ENCODE data around the gene UBE2H. TPM values are rescaled to one million over a fixed set of nuclear protein-coding genes. Genes with fewer than 3 reads are reported as not detected.

The UBE2H gene
- total and polyA plus RNA-seq, 2 of the 4 experiments (the other 2 are of a cell fraction): 34.6 to 49.4 TPM

- Histone ChIP-seq H3K27ac (ENCODE audit: insufficient read depth, low read length) (no peak overlapping the region), H3K4me1 (ENCODE audit: control insufficient read depth, insufficient read depth, low read length) (peaks cover 23% of the 10 kb centered on the region)
- dilution Hi-C loops (cut with HindIII; ENCODE audit: low sequenced_read_pairs, unreplicated experiment): no loop called here
Measured at GRCh38 chr7:129864042-129864441, 88.7 kb downstream of the UBE2H start.

More at GRCh38 chr7:129864042-129864441, 88.7 kb downstream of the UBE2H start:
- H2BK120ac ChIP-seq (ENCODE audit: low read depth, low read length): 0 out of 2 replicates have a peak overlapping the region, but pooled peaks have one; percentile 1
- H4K91ac ChIP-seq (ENCODE audit: insufficient read depth, low read depth, low read length): peak overlapping the region; percentile 5; the same call in 1 of the 2 replicates
- no peak overlapping the region for H2AK9ac ChIP-seq (replicated peaks; ENCODE audit: low read depth, low read length, poor library complexity)
- H4K8ac ChIP-seq (ENCODE audit: low read depth in 2 of 2, low read length in 2 of 2): no peak overlapping the region
- no peak for ATAC-seq (ENCODE audit: low read depth)
- no peak overlapping the region for H3K4me2 ChIP-seq (ENCODE audit: low read depth, low read length)
- TF ChIP-seq CEBPB (IDR thresholded peaks at IDR 0.05; ENCODE audit: low read depth, low read length) (no peak), MXI1 (IDR thresholded peaks at IDR 0.05; ENCODE audit: borderline replicate concordance, low read depth, low read length) (no peak), CTCF (conservative IDR thresholded peaks at IDR 0.05; ENCODE audit: low read depth, low read length) (no peak), RFX5 (IDR thresholded peaks at IDR 0.05; ENCODE audit: low read depth, low read length) (no peak), BHLHE40 (IDR thresholded peaks at IDR 0.05; ENCODE audit: low read depth, low read length) (no peak), POLR2A (IDR thresholded peaks at IDR 0.05; ENCODE audit: low read depth, low read length) (no peak), USF2 (IDR thresholded peaks at IDR 0.05; ENCODE audit: low read depth, low read length) (no peak), MAZ (IDR thresholded peaks at IDR 0.05; ENCODE audit: borderline replicate concordance, low read depth, low read length) (no peak), SMC3 (IDR thresholded peaks at IDR 0.05; ENCODE audit: low read depth, low read length) (no peak), NFE2L2 (IDR thresholded peaks at IDR 0.05; ENCODE audit: low read depth, low read length) (no peak), RCOR1 (IDR thresholded peaks at IDR 0.05; ENCODE audit: insufficient replicate concordance, low read length) (no peak), FOS (IDR thresholded peaks at IDR 0.05; ENCODE audit: low read depth, low read length) (no peak), MAFK (IDR thresholded peaks at IDR 0.05; ENCODE audit: low read depth, low read length) (no peak)
- TF ChIP-seq, protein P1, sequence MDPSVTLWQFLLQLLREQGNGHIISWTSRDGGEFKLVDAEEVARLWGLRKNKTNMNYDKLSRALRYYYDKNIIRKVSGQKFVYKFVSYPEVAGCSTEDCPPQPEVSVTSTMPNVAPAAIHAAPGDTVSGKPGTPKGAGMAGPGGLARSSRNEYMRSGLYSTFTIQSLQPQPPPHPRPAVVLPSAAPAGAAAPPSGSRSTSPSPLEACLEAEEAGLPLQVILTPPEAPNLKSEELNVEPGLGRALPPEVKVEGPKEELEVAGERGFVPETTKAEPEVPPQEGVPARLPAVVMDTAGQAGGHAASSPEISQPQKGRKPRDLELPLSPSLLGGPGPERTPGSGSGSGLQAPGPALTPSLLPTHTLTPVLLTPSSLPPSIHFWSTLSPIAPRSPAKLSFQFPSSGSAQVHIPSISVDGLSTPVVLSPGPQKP (IDR thresholded peaks at IDR 0.05; ENCODE audit: borderline replicate concordance, low read depth, low read length): no peak
- no CpG with 5 or more reads among the region's 3 CpGs for WGBS, 2 experiments (ENCODE audit: extremely low coverage in 2 of 2, insufficient read length in 1 of 2)
- peaks cover 37 to 73% of the 10 kb centered on the region in 2 experiments for H3K79me1 ChIP-seq (ENCODE audit: low read depth in 1 of 2, low read length in 2 of 2)
- no peak overlapping the region for H2BK5ac ChIP-seq (ENCODE audit: low read depth, low read length, poor library complexity, severe bottlenecking)
- H2BK15ac ChIP-seq (ENCODE audit: low read depth, low read length): no peak overlapping the region
- peaks cover 6% of the 10 kb centered on the region for H3K9me1 ChIP-seq (ENCODE audit: insufficient read depth, low read length)
- peak overlapping the region; percentile 10; the same call in 1 of the 2 replicates for H2AK5ac ChIP-seq (ENCODE audit: low read depth, low read length)
- H2AFZ ChIP-seq (replicated peaks; ENCODE audit: low read length, poor library complexity): no peak overlapping the region
- H3K36me3 ChIP-seq (ENCODE audit: control insufficient read depth, insufficient read depth, low read length): 0 out of 2 replicates have a peak, but pooled peaks cover 1% of the 10 kb centered on the region
- peak overlapping the region; percentile 9; the same call in 1 of the 2 replicates for H3K4ac ChIP-seq (ENCODE audit: low read depth, low read length)
- no peak for DNase-seq
- H3K4me3 ChIP-seq (ENCODE audit: insufficient read depth, low read depth, low read length): no peak overlapping the region
- H3K23ac ChIP-seq (ENCODE audit: low read depth, low read length): peak overlapping the region; percentile 10; the same call in 1 of the 2 replicates
- POLR2A ChIA-PET (ENCODE audit: unreplicated experiment): no interaction called here
- H2BK20ac ChIP-seq (ENCODE audit: low read depth, low read length): peak overlapping the region; percentile 11
- no peak overlapping the region for H3K56ac ChIP-seq (ENCODE audit: extremely low read depth, insufficient read depth, low read length)
- intact Hi-C loops (cut with micrococcal nuclease): no loop called here
- CTCF ChIA-PET: no interaction called here
- in situ Hi-C loops (cut with MboI; ENCODE audit: low sequenced_read_pairs): no loop called here
- H3K14ac ChIP-seq (replicated peaks; ENCODE audit: low read depth, low read length): peak overlapping the region; percentile 26
- no peaks in the 10 kb centered on the region for H3K27me3 ChIP-seq (ENCODE audit: control insufficient read depth, insufficient read depth, low read length)
- H4K5ac ChIP-seq (ENCODE audit: low read depth, low read length): no peak overlapping the region
- BruUV-seq (replicated peaks): no TSS peak
- no peak overlapping the region for H3K9ac ChIP-seq (ENCODE audit: low read depth, low read length)
- H4K20me1 ChIP-seq (ENCODE audit: insufficient read depth, low read length): peaks cover 16% of the 10 kb centered on the region; the same call in 1 of the 2 replicates
- no peaks in the 10 kb centered on the region for H3K9me3 ChIP-seq (ENCODE audit: control insufficient read depth, insufficient read depth, low read length)
- H3K18ac ChIP-seq (ENCODE audit: low read depth, low read length): peak overlapping the region; percentile 2

Measured in IMR-90 (cell line).